Nephron (organoid): ENCODE measurements around the gene PLEKHA3.

ENCODE experiments used
- H3K27ac Mint-ChIP-seq, 3 experiments: 2 replicates each; pipeline ENCODE4 v1.8.0; 2020; ENCODE audit warnings: mixed read lengths in 3 of 3, mild to moderate bottlenecking in 2 of 3, moderate library complexity in 1 of 3
- H3K27me3 Mint-ChIP-seq: 2 replicates; pipeline ENCODE4 v1.8.0; 2021; ENCODE audit warnings: low read depth, mild to moderate bottlenecking, moderate library complexity, mixed read lengths
- H3K36me3 Mint-ChIP-seq: 2 replicates; pipeline ENCODE4 v1.8.0; 2020; ENCODE audit warnings: low read depth, mixed read lengths
- H3K4me1 Mint-ChIP-seq: 2 replicates; pipeline ENCODE4 v1.8.0; 2020; ENCODE audit warnings: mixed read lengths
- H3K4me3 Mint-ChIP-seq, 3 experiments: 2 replicates each; pipeline ENCODE4 v1.8.0; 2020; ENCODE audit warnings: mild to moderate bottlenecking in 3 of 3, mixed read lengths in 3 of 3, moderate library complexity in 2 of 3
- H3K9me3 Mint-ChIP-seq: 2 replicates; pipeline ENCODE4 v1.8.0; 2020; ENCODE audit warnings: mixed read lengths
- TF ChIP-seq, protein P1 (sequence below), 3 experiments: fragments of 200-600 bp; sonication (generic); IDR thresholded peaks; one replicate each; pipeline ENCODE4 v1.5.0; 2021; ENCODE audit warnings: antibody characterized with exemption in 3 of 3; ENCODE audit not compliant: unreplicated experiment in 3 of 3

Gene PLEKHA3

GRCh38 chr2:178526256-178526655 lies 46.0 kb downstream of the PLEKHA3 start:
- Mint-ChIP-seq H3K36me3 (peaks cover 27% of the 10 kb centered on the region), H3K4me3 (no peak overlapping the region), H3K27ac (no peak overlapping the region), H3K27me3 (peaks cover 3% of the 10 kb centered on the region), H3K9me3 (no peaks in the 10 kb centered on the region), H3K4me1 (peaks cover 3% of the 10 kb centered on the region)
- TF ChIP-seq, protein P1, sequence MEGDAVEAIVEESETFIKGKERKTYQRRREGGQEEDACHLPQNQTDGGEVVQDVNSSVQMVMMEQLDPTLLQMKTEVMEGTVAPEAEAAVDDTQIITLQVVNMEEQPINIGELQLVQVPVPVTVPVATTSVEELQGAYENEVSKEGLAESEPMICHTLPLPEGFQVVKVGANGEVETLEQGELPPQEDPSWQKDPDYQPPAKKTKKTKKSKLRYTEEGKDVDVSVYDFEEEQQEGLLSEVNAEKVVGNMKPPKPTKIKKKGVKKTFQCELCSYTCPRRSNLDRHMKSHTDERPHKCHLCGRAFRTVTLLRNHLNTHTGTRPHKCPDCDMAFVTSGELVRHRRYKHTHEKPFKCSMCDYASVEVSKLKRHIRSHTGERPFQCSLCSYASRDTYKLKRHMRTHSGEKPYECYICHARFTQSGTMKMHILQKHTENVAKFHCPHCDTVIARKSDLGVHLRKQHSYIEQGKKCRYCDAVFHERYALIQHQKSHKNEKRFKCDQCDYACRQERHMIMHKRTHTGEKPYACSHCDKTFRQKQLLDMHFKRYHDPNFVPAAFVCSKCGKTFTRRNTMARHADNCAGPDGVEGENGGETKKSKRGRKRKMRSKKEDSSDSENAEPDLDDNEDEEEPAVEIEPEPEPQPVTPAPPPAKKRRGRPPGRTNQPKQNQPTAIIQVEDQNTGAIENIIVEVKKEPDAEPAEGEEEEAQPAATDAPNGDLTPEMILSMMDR (IDR thresholded peaks at IDR 0.05; ENCODE audit: unreplicated experiment in 3 of 3): no peak

- no peak overlapping the region for H3K4me3 Mint-ChIP-seq
- peaks cover 3% of the 10 kb centered on the region for H3K27me3 Mint-ChIP-seq
- H3K9me3 Mint-ChIP-seq: no peaks in the 10 kb centered on the region
- H3K36me3 Mint-ChIP-seq: peaks cover 36% of the 10 kb centered on the region
- no peak overlapping the region for H3K27ac Mint-ChIP-seq
- H3K4me1 Mint-ChIP-seq: peaks cover 3% of the 10 kb centered on the region
- TF ChIP-seq, protein P1 (IDR thresholded peaks at IDR 0.05; ENCODE audit: unreplicated experiment in 3 of 3): no peak
Measured at GRCh38 chr2:178527592-178527991, 47.3 kb downstream of the PLEKHA3 start.

GRCh38 chr2:178528647-178529046 lies 48.4 kb downstream of the PLEKHA3 start:
- H3K27ac Mint-ChIP-seq: no peak overlapping the region
- peaks cover 3% of the 10 kb centered on the region for H3K4me1 Mint-ChIP-seq
- H3K36me3 Mint-ChIP-seq: peaks cover 47% of the 10 kb centered on the region
- H3K27me3 Mint-ChIP-seq: peaks cover 3% of the 10 kb centered on the region
- H3K4me3 Mint-ChIP-seq: no peak overlapping the region
- no peaks in the 10 kb centered on the region for H3K9me3 Mint-ChIP-seq
- TF ChIP-seq, protein P1 (IDR thresholded peaks at IDR 0.05; ENCODE audit: unreplicated experiment in 3 of 3): no peak

DNA sequence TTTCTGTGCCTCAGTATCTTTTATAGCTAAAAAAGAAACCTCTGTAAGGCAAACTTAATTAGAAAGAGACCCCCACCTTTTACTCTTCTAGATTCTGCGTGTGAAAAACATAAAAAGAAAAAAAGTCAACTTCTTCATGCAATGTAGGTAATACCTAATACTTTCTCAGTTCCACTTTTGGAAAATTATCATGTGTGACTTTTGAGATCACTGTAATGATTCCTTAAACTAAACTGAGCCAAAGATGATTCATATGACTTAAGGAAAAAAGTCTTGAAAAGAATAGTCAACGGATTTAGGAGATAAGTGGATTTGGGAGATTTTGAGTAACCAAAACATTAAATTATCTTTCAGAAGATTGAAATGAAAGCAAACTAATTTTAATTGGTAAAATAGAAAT lies 48.9 kb downstream of the PLEKHA3 start:
- no peak overlapping the region for H3K4me3 Mint-ChIP-seq
- no peak overlapping the region for H3K27ac Mint-ChIP-seq
- H3K4me1 Mint-ChIP-seq: no peaks in the 10 kb centered on the region
- no peaks in the 10 kb centered on the region for H3K9me3 Mint-ChIP-seq
- peaks cover 52% of the 10 kb centered on the region for H3K36me3 Mint-ChIP-seq
- TF ChIP-seq, protein P1 (IDR thresholded peaks at IDR 0.05; ENCODE audit: unreplicated experiment in 3 of 3): no peak
- H3K27me3 Mint-ChIP-seq: peaks cover 3% of the 10 kb centered on the region

DNA sequence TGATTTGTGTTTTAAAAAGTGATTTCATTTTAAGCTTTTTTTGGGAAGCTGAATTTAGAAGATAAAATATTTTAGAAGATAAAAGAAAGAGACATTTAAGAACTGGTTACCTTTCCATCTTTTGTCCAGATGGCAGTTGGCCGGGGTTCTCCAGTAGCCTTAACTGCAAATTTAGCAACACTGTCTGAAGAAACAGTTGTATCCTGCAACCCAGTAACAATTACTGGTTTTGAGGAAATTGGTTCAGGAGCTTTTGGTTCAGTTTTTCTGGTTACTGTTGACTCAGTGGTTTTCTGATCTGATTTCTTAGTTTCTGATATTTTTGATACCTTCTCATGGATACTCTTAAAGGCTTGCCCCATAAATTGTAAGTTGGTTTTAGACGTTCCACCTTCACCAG lies 49.9 kb downstream of the PLEKHA3 start:
- H3K27ac Mint-ChIP-seq: no peak overlapping the region
- H3K4me3 Mint-ChIP-seq: no peak overlapping the region
- TF ChIP-seq, protein P1 (IDR thresholded peaks at IDR 0.05; ENCODE audit: unreplicated experiment in 3 of 3): no peak
- peaks cover 61% of the 10 kb centered on the region for H3K36me3 Mint-ChIP-seq
- H3K27me3 Mint-ChIP-seq: peaks cover 3% of the 10 kb centered on the region
- H3K9me3 Mint-ChIP-seq: no peaks in the 10 kb centered on the region
- no peaks in the 10 kb centered on the region for H3K4me1 Mint-ChIP-seq

- Mint-ChIP-seq H3K9me3 (no peaks in the 10 kb centered on the region), H3K4me1 (no peaks in the 10 kb centered on the region), H3K4me3 (no peak overlapping the region), H3K27ac (no peak overlapping the region), H3K36me3 (peaks cover 64% of the 10 kb centered on the region), H3K27me3 (peaks cover 3% of the 10 kb centered on the region)
- TF ChIP-seq, protein P1 (IDR thresholded peaks at IDR 0.05; ENCODE audit: unreplicated experiment in 3 of 3): no peak
Measured at GRCh38 chr2:178530625-178531142, 50.4 kb downstream of the PLEKHA3 start.
